Measurements from ENCODE around the gene ZNF554.

ZNF554 gene

DNA sequence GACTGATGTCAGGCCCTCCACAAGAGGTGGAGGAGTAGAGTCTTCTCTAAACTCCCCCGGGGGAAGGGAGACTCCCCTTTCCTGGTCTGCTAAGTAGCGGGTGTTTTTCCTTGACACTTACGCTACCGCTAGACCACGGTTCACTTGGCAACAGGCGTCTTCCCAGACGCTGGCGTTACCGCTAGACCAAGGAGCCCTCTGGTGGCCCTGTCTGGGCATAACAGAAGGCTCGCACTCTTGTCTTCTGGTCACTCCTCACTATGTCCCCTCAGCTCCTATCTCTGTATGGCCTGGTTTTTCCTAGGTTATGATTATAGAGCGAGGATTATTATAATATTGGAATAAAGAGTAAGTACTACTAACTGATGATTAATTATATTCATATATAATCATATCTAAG lies 52.5 kb downstream of the ZNF554 start:
- peak; percentile 21 for DNase-seq

DNA sequence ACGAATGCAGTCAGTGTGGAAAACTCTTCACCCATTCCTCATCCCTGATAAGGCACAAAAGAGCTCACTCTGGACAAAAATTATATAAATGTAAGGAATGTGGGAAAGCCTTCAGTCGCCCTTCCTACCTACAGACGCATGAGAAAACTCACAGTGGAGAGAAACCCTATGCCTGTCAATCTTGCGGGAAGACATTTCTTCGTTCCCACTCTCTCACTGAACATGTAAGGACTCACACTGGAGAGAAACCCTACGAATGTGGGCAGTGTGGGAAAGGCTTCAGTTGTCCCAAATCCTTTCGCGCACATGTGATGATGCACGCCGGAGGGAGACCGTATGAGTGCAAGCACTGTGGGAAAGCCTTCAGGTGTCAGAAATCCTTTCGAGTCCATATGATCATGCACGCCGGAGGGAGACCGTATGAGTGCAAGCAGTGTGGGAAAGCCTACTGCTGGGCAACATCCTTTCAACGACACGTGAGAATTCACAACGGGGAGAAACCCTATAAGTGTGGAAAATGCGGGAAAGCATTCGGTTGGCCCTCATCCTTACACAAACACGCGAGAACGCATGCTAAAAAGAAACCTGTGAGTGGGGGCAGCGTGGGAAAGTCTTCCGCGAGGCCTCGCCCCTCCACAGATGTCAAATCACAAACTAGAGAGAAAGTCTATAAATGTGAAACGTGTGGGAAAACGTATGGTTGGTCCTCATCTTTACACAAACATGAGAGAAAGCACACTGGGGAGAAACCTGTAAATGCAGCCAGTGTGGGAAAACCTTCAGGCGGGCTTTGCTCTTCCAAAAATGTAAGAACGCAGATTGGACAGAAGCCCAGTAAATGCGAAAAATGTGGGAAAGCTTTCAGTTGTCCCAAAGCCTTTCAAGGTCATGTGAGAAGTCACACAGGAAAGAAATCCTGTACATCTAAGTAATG lies 58.0 kb downstream of the ZNF554 start:
- DNase-seq = no peak

DNA sequence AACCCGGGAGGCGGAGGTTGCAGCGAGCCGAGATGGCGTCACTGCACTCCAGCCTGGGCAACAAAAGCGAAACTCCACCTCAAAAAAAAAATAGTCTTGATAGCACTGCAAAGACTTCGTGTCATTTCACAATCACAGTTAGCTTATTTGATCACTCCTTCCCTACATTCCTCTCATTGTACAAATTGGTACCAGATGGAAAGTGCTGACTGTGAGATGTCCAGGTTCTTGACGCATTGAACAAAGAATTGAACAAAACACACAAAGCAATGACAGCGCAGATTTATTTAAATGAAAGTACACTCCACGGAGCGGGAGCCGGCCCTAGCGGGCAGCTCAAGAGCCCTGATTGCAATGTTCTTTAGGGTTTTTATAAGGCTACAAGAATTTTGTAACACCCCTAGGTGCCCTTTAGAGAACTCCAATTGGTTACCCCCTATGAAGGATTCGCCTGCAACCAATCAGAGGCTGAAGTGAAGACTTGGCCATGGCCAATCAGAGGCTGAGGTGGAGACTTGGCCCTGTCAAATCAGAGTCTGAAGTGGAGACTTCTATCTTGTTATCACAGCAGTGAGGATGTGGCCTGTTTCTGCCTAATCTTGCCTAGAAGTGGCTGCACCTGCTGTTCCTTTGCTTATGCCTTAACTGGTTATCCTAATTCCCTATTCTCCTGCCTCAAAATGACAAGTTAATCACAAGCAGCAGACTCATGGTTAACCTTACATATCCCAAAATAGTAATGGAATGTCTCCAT lies 64.2 kb downstream of the ZNF554 start:
- no peak for DNase-seq

DNA sequence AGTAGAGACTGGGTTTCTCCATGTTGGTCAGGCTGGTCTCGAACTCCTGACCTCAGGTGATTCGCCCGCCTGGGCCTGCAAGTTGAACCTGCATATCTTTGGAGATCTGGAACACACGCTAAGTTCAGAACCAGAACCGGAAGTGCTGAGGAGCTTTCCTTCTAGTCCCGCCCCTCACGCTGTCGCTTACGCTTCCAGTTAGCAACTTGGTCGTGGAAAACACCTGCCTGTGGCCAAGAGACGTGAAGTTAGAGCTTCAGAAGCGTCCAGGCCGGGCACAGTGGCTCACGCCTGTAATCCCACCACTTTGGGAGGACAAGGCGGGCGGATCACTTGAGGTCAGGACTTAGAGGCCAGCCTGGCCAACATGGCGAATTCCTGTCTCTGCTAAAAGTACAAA lies 66.1 kb downstream of the ZNF554 start:
- DNase-seq = no peak

Data from CD4-positive, alpha-beta T cell treated with Interleukin-17A for 1 hour (primary cell).